C4-2B (cell line): ENCODE results near the gene NOP56.

Source experiments
- ZFX ChIP-seq: fragments of 450-650 bp; IDR thresholded peaks from 2 replicates; pipeline ENCODE4 v1.6.1; 2017
- TF ChIP-seq, protein P1 (sequence below): fragments of 450-650 bp; conservative IDR thresholded peaks from 2 replicates; pipeline ENCODE4 v1.5.1; 2017; ENCODE audit warnings: mild to moderate bottlenecking

DNA sequence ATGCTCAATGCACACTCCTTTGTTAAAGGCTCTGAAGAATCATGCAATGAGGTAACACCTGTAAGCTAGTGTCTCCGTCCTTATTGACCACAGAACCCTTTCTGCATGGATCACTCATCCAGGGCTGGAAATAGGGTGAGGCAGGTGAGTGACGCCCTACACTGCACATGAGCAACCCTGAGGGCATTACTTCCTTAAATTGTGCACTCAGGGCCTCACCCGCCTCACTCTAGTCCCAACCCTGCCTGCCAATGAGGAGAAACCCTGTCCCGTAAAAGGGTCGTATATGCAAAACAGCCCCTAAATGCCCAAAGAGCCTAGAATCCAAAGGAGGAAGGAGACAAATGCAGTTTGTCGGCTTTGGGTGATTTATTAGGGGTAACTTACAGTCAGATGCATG, 33.6 kb upstream of the NOP56 start:
- TF ChIP-seq, protein P1, sequence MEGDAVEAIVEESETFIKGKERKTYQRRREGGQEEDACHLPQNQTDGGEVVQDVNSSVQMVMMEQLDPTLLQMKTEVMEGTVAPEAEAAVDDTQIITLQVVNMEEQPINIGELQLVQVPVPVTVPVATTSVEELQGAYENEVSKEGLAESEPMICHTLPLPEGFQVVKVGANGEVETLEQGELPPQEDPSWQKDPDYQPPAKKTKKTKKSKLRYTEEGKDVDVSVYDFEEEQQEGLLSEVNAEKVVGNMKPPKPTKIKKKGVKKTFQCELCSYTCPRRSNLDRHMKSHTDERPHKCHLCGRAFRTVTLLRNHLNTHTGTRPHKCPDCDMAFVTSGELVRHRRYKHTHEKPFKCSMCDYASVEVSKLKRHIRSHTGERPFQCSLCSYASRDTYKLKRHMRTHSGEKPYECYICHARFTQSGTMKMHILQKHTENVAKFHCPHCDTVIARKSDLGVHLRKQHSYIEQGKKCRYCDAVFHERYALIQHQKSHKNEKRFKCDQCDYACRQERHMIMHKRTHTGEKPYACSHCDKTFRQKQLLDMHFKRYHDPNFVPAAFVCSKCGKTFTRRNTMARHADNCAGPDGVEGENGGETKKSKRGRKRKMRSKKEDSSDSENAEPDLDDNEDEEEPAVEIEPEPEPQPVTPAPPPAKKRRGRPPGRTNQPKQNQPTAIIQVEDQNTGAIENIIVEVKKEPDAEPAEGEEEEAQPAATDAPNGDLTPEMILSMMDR = no peak
- TF ChIP-seq ZFX = no peak
